IMR-90 (cell line): ENCODE measurements around the gene HIC2. TPM values are rescaled to one million over a fixed set of nuclear protein-coding genes. Genes with fewer than 3 reads are reported as not detected.

Source experiments
- ATAC-seq: fragments of 200-7000 bp; cut with Tn5 transposase; 2 replicates; pipeline ENCODE4 v1.9.1; 2020; ENCODE audit warnings: low read depth, mild to moderate bottlenecking, moderate library complexity
- BruUV-seq: library from RNA; stranded (reverse); fragments of 400-500 nt; replicated peaks from 2 replicates; lab custom pipeline; 2021; lab: Mats Ljungman, UMichigan
- CTCF ChIA-PET: fragments of 300-600 bp; formaldehyde crosslinking; extraction: SDS; loops from one replicate; lab custom pipeline; 2021; ENCODE audit warnings: antibody characterized with exemption; lab: Yijun Ruan, JAX
- POLR2A ChIA-PET: fragments of 300-600 bp; sonication (Branson Sonifier 250); formaldehyde crosslinking; loops from one replicate; lab custom pipeline; 2022; ENCODE audit warnings: antibody characterized with exemption; ENCODE audit not compliant: unreplicated experiment; lab: Charles Lee
- DNase-seq: peaks from one replicate; pipeline ENCODE4 v3.0.0; 2013
- H2AFZ ChIP-seq: replicated peaks from 2 replicates; pipeline ENCODE3; 2013; ENCODE audit warnings: low read length, mild to moderate bottlenecking; ENCODE audit not compliant: poor library complexity
- H2AK5ac ChIP-seq: 2 replicates; pipeline ENCODE4 v1.6.1; 2013; ENCODE audit warnings: low read depth, low read length, inconsistent platforms
- H2AK9ac ChIP-seq: replicated peaks from 2 replicates; pipeline ENCODE3; 2013; ENCODE audit warnings: mild to moderate bottlenecking, low read depth, low read length, moderate library complexity; ENCODE audit not compliant: poor library complexity
- H2BK120ac ChIP-seq: 2 replicates; pipeline ENCODE4 v1.6.1; 2013; ENCODE audit warnings: low read depth, low read length, inconsistent platforms
- H2BK15ac ChIP-seq: 3 replicates; pipeline ENCODE4 v1.6.1; 2013; ENCODE audit warnings: low read depth, low read length, inconsistent platforms
- H2BK20ac ChIP-seq: 2 replicates; pipeline ENCODE4 v1.6.1; 2013; ENCODE audit warnings: low read depth, mild to moderate bottlenecking, inconsistent platforms, low read length, moderate library complexity
- H2BK5ac ChIP-seq: 2 replicates; pipeline ENCODE4 v1.6.1; 2013; ENCODE audit warnings: mild to moderate bottlenecking, low read depth, low read length, inconsistent platforms; ENCODE audit not compliant: poor library complexity, severe bottlenecking
- H3K14ac ChIP-seq: replicated peaks from 2 replicates; pipeline ENCODE4 v1.6.1; 2013; ENCODE audit warnings: low read depth, low read length, inconsistent platforms
- H3K18ac ChIP-seq: 2 replicates; pipeline ENCODE4 v1.6.1; 2013; ENCODE audit warnings: low read depth, low read length, control low read depth
- H3K23ac ChIP-seq: 2 replicates; pipeline ENCODE4 v1.6.1; 2013; ENCODE audit warnings: low read depth, low read length, inconsistent platforms
- H3K27ac ChIP-seq: 2 replicates; pipeline ENCODE4 v1.5.1; 2013; ENCODE audit warnings: mild to moderate bottlenecking, control low read depth, low read length; ENCODE audit not compliant: insufficient read depth
- H3K27me3 ChIP-seq: 2 replicates; pipeline ENCODE4 v1.6.1; 2013; ENCODE audit warnings: low read length; ENCODE audit not compliant: control insufficient read depth, insufficient read depth
- H3K36me3 ChIP-seq: 2 replicates; pipeline ENCODE4 v1.6.1; 2013; ENCODE audit warnings: low read length, mixed read lengths; ENCODE audit not compliant: control insufficient read depth, insufficient read depth
- H3K4ac ChIP-seq: 2 replicates; pipeline ENCODE4 v1.6.1; 2013; ENCODE audit warnings: low read depth, low read length, inconsistent platforms
- H3K4me1 ChIP-seq: 2 replicates; pipeline ENCODE4 v1.6.1; 2013; ENCODE audit warnings: low read length, mixed read lengths; ENCODE audit not compliant: control insufficient read depth, insufficient read depth
- H3K4me2 ChIP-seq: 2 replicates; pipeline ENCODE4 v1.6.1; 2013; ENCODE audit warnings: low read depth, mild to moderate bottlenecking, control low read depth, low read length, moderate library complexity
- H3K4me3 ChIP-seq: 2 replicates; pipeline ENCODE4 v1.5.1; 2013; ENCODE audit warnings: low read depth, mild to moderate bottlenecking, control low read depth, low read length, moderate library complexity; ENCODE audit not compliant: insufficient read depth
- H3K56ac ChIP-seq: 2 replicates; pipeline ENCODE4 v1.6.1; 2013; ENCODE audit warnings: low read length, inconsistent platforms; ENCODE audit not compliant: insufficient read depth; ENCODE audit errors: extremely low read depth
- H3K79me1 ChIP-seq, 2 experiments: 2 replicates each; pipeline ENCODE4 v1.6.1; 2013; ENCODE audit warnings: low read length in 2 of 2, inconsistent platforms in 1 of 2, low read depth in 1 of 2
- H3K9ac ChIP-seq: 2 replicates; pipeline ENCODE4 v1.6.1; 2013; ENCODE audit warnings: low read depth, low read length, control low read depth
- H3K9me1 ChIP-seq: 2 replicates; pipeline ENCODE4 v1.6.1; 2013; ENCODE audit warnings: low read length, inconsistent platforms; ENCODE audit not compliant: insufficient read depth
- H3K9me3 ChIP-seq: 2 replicates; pipeline ENCODE4 v1.6.1; 2013; ENCODE audit warnings: low read length; ENCODE audit not compliant: control insufficient read depth, insufficient read depth
- H4K20me1 ChIP-seq: 2 replicates; pipeline ENCODE4 v1.6.1; 2013; ENCODE audit warnings: low read length, inconsistent platforms; ENCODE audit not compliant: insufficient read depth
- H4K5ac ChIP-seq: 2 replicates; pipeline ENCODE4 v1.6.1; 2013; ENCODE audit warnings: mild to moderate bottlenecking, low read depth, low read length, control low read depth
- H4K8ac ChIP-seq, 2 experiments: 2 replicates each; pipeline ENCODE4 v1.6.1; 2013; ENCODE audit warnings: low read depth in 2 of 2, low read length in 2 of 2, control low read depth in 1 of 2, inconsistent platforms in 1 of 2
- H4K91ac ChIP-seq: 2 replicates; pipeline ENCODE4 v1.6.1; 2013; ENCODE audit warnings: low read depth, low read length, inconsistent platforms; ENCODE audit not compliant: insufficient read depth
- FOS ChIP-seq: fragments of 150-350 bp; IDR thresholded peaks from 2 replicates; pipeline ENCODE4 v1.6.1; 2016; ENCODE audit warnings: low read depth, low read length
- USF2 ChIP-seq: fragments of 150-350 bp; IDR thresholded peaks from 2 replicates; pipeline ENCODE4 v1.6.1; 2017; ENCODE audit warnings: mild to moderate bottlenecking, antibody characterized with exemption, low read length, low read depth
- WGBS, 2 experiments: methylation state at CpG; one replicate each; pipeline versions ENCODE4 v1.1.5 to v1.1.7; 2013; ENCODE audit warnings: missing lambda C conversion rate in 2 of 2; ENCODE audit not compliant: insufficient read length in 1 of 2; ENCODE audit errors: extremely low coverage in 2 of 2; 5-methylcytosine and 5-hydroxymethylcytosine counted together
- dilution Hi-C: fragments of 300-500 bp; cut with HindIII; formaldehyde crosslinking; loops from one replicate; pipeline ENCODE4 v1.14.3; 2018; ENCODE audit warnings: low sequenced_read_pairs; ENCODE audit not compliant: unreplicated experiment
- in situ Hi-C: fragments of 300-500 bp; cut with MboI; formaldehyde crosslinking; loops from 3 replicates; pipeline ENCODE4 v1.14.3; 2019; ENCODE audit warnings: low sequenced_read_pairs, inconsistent platforms, mixed read lengths
- intact Hi-C: fragments of 100-400 bp; cut with micrococcal nuclease; formaldehyde crosslinking; loops from 2 replicates; pipeline ENCODE4 v1.10.0; 2022
- polyA plus RNA-seq, 3 experiments: library from polyadenylated mRNA; depleted of rRNA; stranded (reverse); fragments of >200 nt; gene quantifications; 2 replicates each; pipeline ENCODE4 v1.2.3, GENCODE V29; 2012; ENCODE audit warnings: low replicate concordance in 1 of 3
- total RNA-seq: library from RNA; depleted of rRNA; stranded (reverse); fragments of >200 nt; gene quantifications from 2 replicates; pipeline ENCODE4 v1.2.3, GENCODE V29; 2012

Gene HIC2
- total and polyA plus RNA-seq, 2 of the 4 experiments (the other 2 are of a cell fraction) = 1.4 to 2.4 TPM

- Histone ChIP-seq H2BK120ac (no peak overlapping the region), H2BK5ac (no peak overlapping the region), H3K14ac (no peak overlapping the region), H2AK5ac (no peak overlapping the region), H4K5ac (no peak overlapping the region), H4K20me1 (peaks cover 42% of the 10 kb centered on the region; the same call in 1 of the 2 replicates), H2AK9ac (no peak overlapping the region), H3K56ac (no peak overlapping the region), H4K91ac (no peak overlapping the region), H3K36me3 (peaks cover 38% of the 10 kb centered on the region), H2AFZ (no peak overlapping the region), H2BK20ac (no peak overlapping the region), H3K4me2 (no peak overlapping the region), H3K4me3 (no peak overlapping the region), H3K9ac (no peak overlapping the region), H2BK15ac (no peak overlapping the region), H3K18ac (no peak overlapping the region), H3K79me1 (peaks cover 4 to 37% of the 10 kb centered on the region in 2 experiments), H3K4me1 (no peaks in the 10 kb centered on the region; the same call in 1 of the 2 replicates), H3K9me3 (no peaks in the 10 kb centered on the region), H3K4ac (no peak overlapping the region), H3K9me1 (0 out of 2 replicates have a peak, but pooled peaks cover 3% of the 10 kb centered on the region), H4K8ac (no peak overlapping the region), H3K27ac (no peak overlapping the region), H3K23ac (no peak overlapping the region), H3K27me3 (no peaks in the 10 kb centered on the region)
- dilution Hi-C loops = no loop called here
- ATAC-seq (no peak), DNase-seq (no peak)
- TF ChIP-seq FOS (no peak), USF2 (no peak)
- CTCF ChIA-PET = no interaction called here
- no TSS peak for BruUV-seq
- 94% methylated on average over 12 of the region's 33 CpGs; no CpG with 5 or more reads in 1 of the 2 experiments for WGBS, 2 experiments
- intact Hi-C loops = no loop called here
- in situ Hi-C loops = no loop called here
- POLR2A ChIA-PET = no interaction called here
Measured at GRCh38 chr22:21446827-21447690, 29.9 kb downstream of the HIC2 start.
